ENCODE results near the gene CHRND. TPM values are rescaled to one million over a fixed set of nuclear protein-coding genes. Genes with fewer than 3 reads are reported as not detected.

CHRND gene
- total and polyA plus RNA-seq, 2 of the 8 experiments (the other 6 are each of a cell fraction or from before 2014, with no cell fraction given), result 0.24 TPM; not detected in 1

DNA sequence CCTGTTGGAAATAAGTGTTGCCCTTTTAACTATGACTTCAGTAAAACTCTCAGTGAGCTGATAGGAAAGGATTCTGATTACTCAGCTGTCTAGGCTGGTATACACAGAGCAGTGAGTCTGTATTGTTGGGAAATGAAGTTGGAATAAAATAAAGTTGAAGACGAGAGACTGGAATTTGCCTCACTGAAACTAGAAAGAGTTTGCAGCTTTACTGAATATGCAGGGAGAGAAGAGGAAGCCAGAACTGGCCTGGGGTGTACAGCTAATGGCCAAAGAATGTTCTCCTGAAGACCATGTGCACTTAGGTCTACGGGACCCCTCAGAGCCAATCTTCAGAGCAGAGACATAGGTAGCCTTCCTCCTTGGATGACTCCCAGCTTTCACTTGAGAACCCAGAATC is 51.0 kb downstream of the CHRND start (continued):
- TF ChIP-seq USF2 (IDR thresholded peaks at IDR 0.05; ENCODE audit: low read length), result no peak
- TF ChIP-seq RFX5 (IDR thresholded peaks at IDR 0.05; ENCODE audit: borderline replicate concordance, low read depth, low read length), result no peak
- no peak for TF ChIP-seq EGR1 (IDR thresholded peaks at IDR 0.05; ENCODE audit: borderline replicate concordance, low read depth, low read length)
